AG10803 (cell line): ENCODE measurements around the gene SHISA9.

Experiments
- DNase-seq: peaks from one replicate; pipeline ENCODE4 v3.0.0; 2010; ENCODE audit warnings: low read depth
- H3K4me3 ChIP-seq: 2 replicates; pipeline ENCODE4 v1.5.1; 2011; ENCODE audit warnings: mild to moderate bottlenecking, low read length, control low read depth
- TF ChIP-seq, protein P1 (sequence below): conservative IDR thresholded peaks from 2 replicates; pipeline ENCODE4 v1.5.1; 2011; ENCODE audit warnings: mild to moderate bottlenecking, low read length, control low read depth, inconsistent platforms

Gene SHISA9

DNA sequence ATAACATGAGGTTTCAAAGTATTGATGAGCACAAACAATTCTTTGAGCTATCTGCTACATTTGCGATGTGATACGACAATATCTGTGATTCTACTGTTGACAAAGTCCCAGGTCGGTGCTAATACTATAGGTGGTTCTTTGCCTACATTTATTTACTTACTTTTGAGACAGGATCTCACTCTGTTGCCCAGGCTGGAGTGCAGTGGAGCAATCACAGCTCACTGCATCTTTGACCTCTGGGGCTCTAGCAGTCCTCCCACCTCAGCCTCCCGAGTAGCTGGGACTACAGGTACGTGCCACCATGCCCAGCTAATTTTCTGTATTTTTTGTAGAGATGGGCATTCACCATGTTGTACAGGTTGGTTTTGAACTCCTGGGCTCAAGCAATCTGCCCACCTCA is 343.4 kb downstream of the SHISA9 start:
- TF ChIP-seq, protein P1, sequence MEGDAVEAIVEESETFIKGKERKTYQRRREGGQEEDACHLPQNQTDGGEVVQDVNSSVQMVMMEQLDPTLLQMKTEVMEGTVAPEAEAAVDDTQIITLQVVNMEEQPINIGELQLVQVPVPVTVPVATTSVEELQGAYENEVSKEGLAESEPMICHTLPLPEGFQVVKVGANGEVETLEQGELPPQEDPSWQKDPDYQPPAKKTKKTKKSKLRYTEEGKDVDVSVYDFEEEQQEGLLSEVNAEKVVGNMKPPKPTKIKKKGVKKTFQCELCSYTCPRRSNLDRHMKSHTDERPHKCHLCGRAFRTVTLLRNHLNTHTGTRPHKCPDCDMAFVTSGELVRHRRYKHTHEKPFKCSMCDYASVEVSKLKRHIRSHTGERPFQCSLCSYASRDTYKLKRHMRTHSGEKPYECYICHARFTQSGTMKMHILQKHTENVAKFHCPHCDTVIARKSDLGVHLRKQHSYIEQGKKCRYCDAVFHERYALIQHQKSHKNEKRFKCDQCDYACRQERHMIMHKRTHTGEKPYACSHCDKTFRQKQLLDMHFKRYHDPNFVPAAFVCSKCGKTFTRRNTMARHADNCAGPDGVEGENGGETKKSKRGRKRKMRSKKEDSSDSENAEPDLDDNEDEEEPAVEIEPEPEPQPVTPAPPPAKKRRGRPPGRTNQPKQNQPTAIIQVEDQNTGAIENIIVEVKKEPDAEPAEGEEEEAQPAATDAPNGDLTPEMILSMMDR, result no peak
- no peak overlapping the region for H3K4me3 ChIP-seq
- no peak for DNase-seq

DNA sequence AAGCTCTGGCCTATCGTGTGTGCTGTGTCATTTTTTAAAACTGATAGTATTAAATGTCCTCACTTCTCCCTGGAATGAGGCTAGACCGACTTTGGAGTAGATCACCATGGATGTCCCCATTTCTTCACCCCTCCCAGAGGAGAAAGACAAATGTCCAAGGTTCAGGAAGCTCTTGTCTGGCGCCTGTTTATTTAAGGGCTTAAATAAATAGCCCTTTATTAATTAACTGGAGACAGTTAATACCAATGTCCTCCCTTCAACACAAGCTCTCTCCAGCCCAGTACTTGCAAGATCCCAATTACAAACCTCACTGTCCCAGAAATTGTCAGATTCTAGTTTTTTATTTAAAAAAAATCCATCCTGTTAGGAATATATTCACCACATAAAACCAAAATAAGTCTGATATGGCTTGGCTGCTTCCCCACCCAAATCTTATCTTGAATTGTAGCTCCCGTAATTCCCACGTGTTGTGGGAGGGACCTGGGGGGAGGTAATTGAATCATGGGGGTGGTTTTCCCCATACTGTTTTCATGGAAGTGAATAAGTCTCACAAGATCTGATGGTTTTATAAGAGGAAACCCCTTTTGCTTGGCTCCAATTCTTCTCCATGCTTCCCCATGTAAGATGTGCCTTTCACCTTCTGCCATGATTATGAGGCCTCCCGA is 344.4 kb downstream of the SHISA9 start:
- TF ChIP-seq, protein P1, result no peak
- H3K4me3 ChIP-seq, result no peak overlapping the region
- no peak for DNase-seq

- TF ChIP-seq, protein P1, result no peak
- DNase-seq, result no peak
- H3K4me3 ChIP-seq, result no peak overlapping the region
Observed at GRCh38 chr16:13254998-13255614, 353.7 kb downstream of the SHISA9 start.

GRCh38 chr16:13262270-13263090 is 361.1 kb downstream of the SHISA9 start:
- no peak overlapping the region for H3K4me3 ChIP-seq
- TF ChIP-seq, protein P1, result no peak
- no peak for DNase-seq

DNA sequence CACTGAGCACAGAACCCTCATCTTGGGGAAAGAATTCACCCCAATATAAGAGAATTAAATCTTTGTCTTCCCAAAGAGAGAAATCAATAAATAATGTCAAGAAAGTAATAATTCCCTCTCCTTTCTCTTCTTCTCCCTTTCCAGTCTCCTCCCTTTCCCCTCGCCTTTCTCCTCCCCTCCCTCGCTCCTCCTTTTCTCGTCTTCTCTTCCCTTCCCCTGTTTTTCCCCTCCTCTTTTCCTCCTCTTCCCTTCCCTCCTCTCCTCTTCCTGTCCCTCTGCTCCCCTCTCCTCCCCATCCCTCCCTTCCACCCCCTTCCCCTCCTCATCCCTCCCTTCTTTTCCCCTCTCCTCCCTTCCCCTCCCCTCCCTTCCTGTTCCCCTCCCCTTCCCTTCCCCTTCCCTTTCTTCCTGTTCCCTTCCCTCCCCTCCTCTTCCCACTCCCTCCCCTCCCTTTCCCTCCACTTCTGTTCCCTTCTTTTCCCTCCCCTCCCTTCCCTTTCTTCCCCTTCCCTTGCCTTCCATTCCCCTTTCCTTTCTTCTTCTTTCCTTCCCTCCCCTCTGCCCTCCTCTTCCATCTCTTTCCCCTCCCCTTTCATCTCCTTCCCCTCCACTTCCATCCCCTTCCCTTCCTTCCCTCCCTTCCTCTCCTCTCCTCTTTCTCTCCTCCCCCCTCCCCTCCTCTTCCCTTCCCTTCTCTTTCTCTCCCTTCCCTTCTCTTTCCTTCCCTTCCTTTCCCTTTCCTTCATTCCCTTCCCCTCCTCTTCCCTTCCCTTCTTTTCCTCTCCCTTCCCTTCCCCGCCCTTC is 363.6 kb downstream of the SHISA9 start:
- H3K4me3 ChIP-seq, result no peak overlapping the region
- TF ChIP-seq, protein P1, result no peak
- DNase-seq, result no peak

GRCh38 chr16:13269359-13269758 is 368.0 kb downstream of the SHISA9 start:
- H3K4me3 ChIP-seq, result no peak overlapping the region
- no peak for DNase-seq
- TF ChIP-seq, protein P1, result no peak
